ENCODE data around the gene AUTS2. TPM values are rescaled to one million over a fixed set of nuclear protein-coding genes. Genes with fewer than 3 reads are reported as not detected.

Gene AUTS2
- total RNA-seq, 1 donor from 2014 or later = 80.6 TPM

- Mint-ChIP-seq H3K4me1 (ENCODE audit: unreplicated experiment) (no peaks in the 10 kb centered on the region), H3K27ac (ENCODE audit: unreplicated experiment) (no peak overlapping the region), H3K9me3 (ENCODE audit: unreplicated experiment) (no peaks in the 10 kb centered on the region), H3K27me3 (ENCODE audit: unreplicated experiment) (no peaks in the 10 kb centered on the region), H3K36me3 (ENCODE audit: unreplicated experiment) (no peaks in the 10 kb centered on the region), H3K4me3 (ENCODE audit: unreplicated experiment) (no peak overlapping the region)
- no peak for TF ChIP-seq CTCF (IDR thresholded peaks at IDR 0.05)
- DNase-seq (ENCODE audit: extremely low spot score, unreplicated experiment) = no peak
Observed at GRCh38 chr7:70340236-70340635, 742.0 kb downstream of the AUTS2 start.

- Mint-ChIP-seq H3K9me3 (ENCODE audit: unreplicated experiment) (no peaks in the 10 kb centered on the region), H3K4me1 (ENCODE audit: unreplicated experiment) (no peaks in the 10 kb centered on the region), H3K4me3 (ENCODE audit: unreplicated experiment) (no peak overlapping the region), H3K36me3 (ENCODE audit: unreplicated experiment) (no peaks in the 10 kb centered on the region), H3K27me3 (ENCODE audit: unreplicated experiment) (no peaks in the 10 kb centered on the region), H3K27ac (ENCODE audit: unreplicated experiment) (no peak overlapping the region)
- TF ChIP-seq CTCF (IDR thresholded peaks at IDR 0.05) = no peak
- DNase-seq (ENCODE audit: extremely low spot score, unreplicated experiment) = no peak
Observed at GRCh38 chr7:70341446-70341845, 743.2 kb downstream of the AUTS2 start.

- H3K9me3 Mint-ChIP-seq (ENCODE audit: unreplicated experiment) = no peaks in the 10 kb centered on the region
- H3K4me3 Mint-ChIP-seq (ENCODE audit: unreplicated experiment) = no peak overlapping the region
- no peak for TF ChIP-seq CTCF (IDR thresholded peaks at IDR 0.05)
- H3K27me3 Mint-ChIP-seq (ENCODE audit: unreplicated experiment) = no peaks in the 10 kb centered on the region
- H3K4me1 Mint-ChIP-seq (ENCODE audit: unreplicated experiment) = no peaks in the 10 kb centered on the region
- DNase-seq (ENCODE audit: extremely low spot score, unreplicated experiment) = no peak
- H3K27ac Mint-ChIP-seq (ENCODE audit: unreplicated experiment) = no peak overlapping the region
- H3K36me3 Mint-ChIP-seq (ENCODE audit: unreplicated experiment) = no peaks in the 10 kb centered on the region
Observed at GRCh38 chr7:70343519-70343918, 745.2 kb downstream of the AUTS2 start.

GRCh38 chr7:70344726-70345125 lies 746.5 kb downstream of the AUTS2 start:
- no peak for TF ChIP-seq CTCF (IDR thresholded peaks at IDR 0.05)
- H3K4me1 Mint-ChIP-seq (ENCODE audit: unreplicated experiment) = no peaks in the 10 kb centered on the region
- H3K36me3 Mint-ChIP-seq (ENCODE audit: unreplicated experiment) = no peaks in the 10 kb centered on the region
- no peak overlapping the region for H3K4me3 Mint-ChIP-seq (ENCODE audit: unreplicated experiment)
- no peaks in the 10 kb centered on the region for H3K9me3 Mint-ChIP-seq (ENCODE audit: unreplicated experiment)
- H3K27ac Mint-ChIP-seq (ENCODE audit: unreplicated experiment) = no peak overlapping the region
- DNase-seq (ENCODE audit: extremely low spot score, unreplicated experiment) = no peak
- no peaks in the 10 kb centered on the region for H3K27me3 Mint-ChIP-seq (ENCODE audit: unreplicated experiment)

GRCh38 chr7:70346844-70347462 lies 748.7 kb downstream of the AUTS2 start:
- Mint-ChIP-seq H3K9me3 (ENCODE audit: unreplicated experiment) (no peaks in the 10 kb centered on the region), H3K27me3 (ENCODE audit: unreplicated experiment) (no peaks in the 10 kb centered on the region), H3K4me1 (ENCODE audit: unreplicated experiment) (no peaks in the 10 kb centered on the region), H3K27ac (ENCODE audit: unreplicated experiment) (no peak overlapping the region), H3K4me3 (ENCODE audit: unreplicated experiment) (no peak overlapping the region), H3K36me3 (ENCODE audit: unreplicated experiment) (peaks cover 4% of the 10 kb centered on the region)
- DNase-seq (ENCODE audit: extremely low spot score, unreplicated experiment) = no peak
- no peak for TF ChIP-seq CTCF (IDR thresholded peaks at IDR 0.05)
